Activated CD4-positive, alpha-beta T cell treated with anti-CD3 and anti-CD28 coated beads, Interleukin-2, Interleukin-4, amounts not matched to agents 100 ng/mL and 50 ng/mL, durations not matched to agents 16 hours and 8 hours (primary cell): ENCODE results near the gene TBC1D13.
A peak's percentile ranks its signal among the peaks of the same experiment; 100 is the strongest.
"Not testable (repeated sequence)": the region's sequence is repeated elsewhere in the genome, so short reads cannot be mapped to it uniquely, and the experiment has no call there.

ENCODE experiments used
- DNase-seq: peaks from one replicate; pipeline ENCODE4 v3.0.0-alpha.2; 2020; ENCODE audit warnings: low spot score

The TBC1D13 gene

DNA sequence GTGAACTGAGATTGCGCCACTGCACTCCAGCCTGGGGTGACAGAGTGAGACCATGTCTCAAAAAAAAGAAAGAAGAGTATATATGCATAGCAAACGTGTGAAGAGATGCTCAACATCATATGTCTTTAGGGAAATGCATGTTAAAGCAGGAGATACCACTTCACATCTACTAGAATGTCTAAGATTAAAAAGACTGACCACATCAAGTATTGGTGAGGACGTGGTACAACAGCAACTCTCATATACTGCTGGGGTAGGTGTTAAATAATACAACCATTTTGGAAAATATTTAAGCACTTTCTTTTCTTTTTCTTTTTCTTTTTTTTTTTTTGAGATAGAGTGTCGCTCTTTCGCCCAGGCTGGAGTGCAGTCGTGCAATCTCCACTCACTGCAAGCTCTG is 1.6 kb upstream of the TBC1D13 start:
- no peak for DNase-seq

DNA sequence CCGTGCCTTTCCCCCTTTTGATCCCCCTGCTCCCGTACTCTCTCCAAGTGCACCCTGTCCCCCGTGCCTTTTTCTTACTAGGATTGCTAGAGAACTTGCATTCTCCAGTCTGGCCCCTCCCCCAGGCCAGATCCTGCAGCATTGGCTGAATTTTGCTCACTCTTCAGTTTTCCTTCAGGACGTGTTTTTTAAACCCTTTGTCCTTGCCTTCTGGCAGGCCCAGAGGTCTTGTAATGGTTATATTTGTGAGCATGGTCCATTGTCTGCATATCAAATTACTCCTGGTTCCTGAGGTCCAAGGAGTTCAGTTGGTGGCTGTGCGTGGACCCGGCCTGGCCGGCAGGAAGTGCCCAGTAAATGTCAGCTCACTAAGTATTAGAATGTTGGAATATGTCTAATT is 606 bp downstream of the TBC1D13 start:
- DNase-seq, result no peak

DNA sequence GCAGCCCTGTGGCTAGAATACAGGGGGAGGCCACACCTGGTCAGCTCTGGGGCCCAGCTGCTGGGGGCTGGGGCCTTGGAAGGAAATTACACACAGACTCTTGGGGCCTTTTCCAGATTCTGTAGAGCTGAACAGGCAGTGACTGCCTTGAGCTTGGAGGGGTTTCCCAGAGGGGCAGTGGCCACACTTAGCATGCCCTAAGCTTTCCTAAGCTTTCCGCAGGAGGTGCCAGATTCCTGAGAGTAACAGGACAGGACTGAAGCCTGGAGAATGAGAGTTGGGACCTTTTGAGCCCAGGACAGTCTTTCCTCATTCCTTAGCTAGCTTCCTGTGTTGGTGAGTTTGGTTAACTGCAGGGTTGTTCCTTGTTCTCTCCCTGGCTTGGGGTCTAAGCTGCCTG is 1.4 kb downstream of the TBC1D13 start:
- no peak for DNase-seq

GRCh38 chr9:128790536-128790935 is 3.5 kb downstream of the TBC1D13 start:
- no peak for DNase-seq

DNA sequence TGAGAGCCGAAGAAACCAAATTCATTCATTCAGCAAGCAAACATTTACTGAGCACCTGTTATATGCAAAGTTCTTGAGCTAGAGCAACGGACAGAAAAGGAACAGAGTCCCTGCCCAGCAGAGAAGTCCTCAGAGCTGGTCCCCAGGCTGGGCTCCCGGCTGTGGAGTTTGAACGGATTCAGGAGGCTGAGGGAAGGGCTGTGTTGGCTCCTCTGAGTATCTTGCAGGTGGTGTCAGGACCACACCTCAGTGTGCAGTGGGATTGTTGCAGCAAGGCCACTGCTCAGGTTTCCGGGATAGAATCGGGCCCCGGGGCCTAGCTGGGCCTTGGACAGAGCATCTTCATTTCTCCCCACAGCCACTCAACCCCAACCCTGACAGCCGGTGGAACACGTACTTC is 5.1 kb downstream of the TBC1D13 start:
- no peak for DNase-seq

- DNase-seq, result no peak
Measured at GRCh38 chr9:128792978-128793686, 6.1 kb downstream of the TBC1D13 start.

DNA sequence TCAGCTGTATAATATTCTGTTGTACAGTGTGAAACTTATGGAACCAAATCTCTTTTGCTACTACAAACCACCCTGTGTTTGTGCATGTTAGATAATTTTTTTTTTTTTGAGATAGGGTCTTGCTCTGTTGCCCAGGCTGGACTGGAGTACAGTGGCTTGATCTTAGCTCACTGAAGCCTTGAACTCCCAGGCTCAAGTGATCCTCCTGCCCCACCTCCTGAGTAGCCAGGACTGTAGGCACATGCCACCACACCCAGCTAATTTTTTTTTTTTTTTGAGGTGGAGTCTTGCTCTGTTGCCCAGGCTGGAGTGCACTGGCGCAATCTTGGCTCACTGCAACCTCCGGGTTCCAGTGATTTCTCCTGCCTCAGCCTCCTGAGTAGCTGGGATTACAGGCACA is 7.9 kb downstream of the TBC1D13 start:
- DNase-seq, result not testable (repeated sequence)

DNA sequence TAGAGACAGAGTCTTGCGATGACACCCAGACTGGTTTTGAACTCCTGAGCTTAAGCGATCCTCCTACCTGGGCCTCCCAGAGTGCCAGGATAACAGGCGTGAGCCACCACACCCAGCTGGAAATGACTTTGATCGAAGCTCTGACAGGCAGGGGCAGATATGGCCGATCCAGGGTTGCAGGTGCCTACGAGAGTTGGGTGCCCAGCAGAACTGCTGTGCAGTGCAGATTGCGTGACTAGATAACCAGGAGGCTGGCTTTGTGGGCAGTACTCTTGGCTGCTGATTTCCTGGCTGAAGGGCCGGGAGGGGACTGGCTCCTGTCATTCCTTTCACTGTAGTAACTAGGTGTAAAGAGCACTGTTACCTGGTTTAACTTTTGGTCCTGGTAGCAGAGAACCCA is 11.8 kb downstream of the TBC1D13 start:
- DNase-seq, result no peak

DNA sequence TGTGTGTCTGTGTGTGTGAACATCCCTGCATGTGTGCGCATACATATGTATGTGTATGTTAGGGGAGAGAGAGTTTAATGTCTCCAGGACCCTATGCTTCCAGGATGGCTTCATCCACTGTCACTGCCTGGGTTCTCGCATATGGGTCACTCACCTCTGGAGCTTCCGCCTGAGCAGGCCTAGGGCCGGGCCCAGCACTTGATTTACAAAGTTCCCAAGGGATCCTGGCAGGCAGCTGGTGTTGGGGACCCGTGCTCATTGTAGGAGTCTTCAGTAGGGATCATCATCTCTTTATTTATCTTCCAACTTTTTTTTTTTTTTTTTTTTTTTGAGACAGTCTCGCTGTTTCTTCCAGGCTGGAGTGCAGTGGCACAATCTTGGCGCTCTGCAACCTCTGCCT is 13.0 kb downstream of the TBC1D13 start:
- DNase-seq, result no peak

DNA sequence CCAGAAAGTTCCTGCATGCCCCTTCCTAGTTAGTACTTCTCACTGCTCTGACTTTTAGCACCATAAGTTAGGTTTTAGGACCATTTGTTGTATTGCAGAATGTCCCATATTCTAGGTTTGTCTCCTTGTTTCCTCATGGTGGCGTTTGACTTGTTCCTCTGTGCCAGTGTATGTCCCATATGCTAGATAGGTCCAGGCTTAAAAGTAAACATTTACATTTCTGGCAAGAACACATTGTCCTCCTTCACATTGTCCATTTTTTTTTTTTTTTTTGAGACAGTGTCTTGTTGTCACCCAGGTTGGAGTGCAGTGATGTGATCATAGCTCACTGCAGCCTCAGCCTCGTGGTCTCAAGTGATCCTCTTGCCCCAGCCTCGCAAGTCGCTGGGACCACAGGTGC is 15.4 kb downstream of the TBC1D13 start:
- no peak for DNase-seq

DNA sequence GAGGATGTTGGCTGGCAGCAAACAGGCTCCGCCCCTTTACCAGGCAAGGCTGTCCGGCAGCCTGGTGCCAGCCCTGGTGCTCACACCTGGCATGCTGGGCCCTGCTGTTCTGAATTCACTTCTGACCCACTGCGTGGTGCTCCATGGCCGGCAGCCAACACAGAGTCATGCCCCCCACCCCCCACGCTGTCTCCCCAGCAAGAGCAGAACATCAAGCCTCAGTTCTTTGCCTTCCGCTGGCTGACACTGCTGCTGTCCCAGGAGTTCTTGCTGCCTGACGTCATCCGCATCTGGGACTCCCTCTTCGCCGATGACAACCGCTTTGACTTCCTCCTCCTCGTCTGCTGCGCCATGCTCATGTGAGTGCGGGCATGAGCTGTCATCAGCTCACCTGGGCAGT is 18.6 kb downstream of the TBC1D13 start:
- DNase-seq, result no peak

GRCh38 chr9:128807827-128808226 is 20.8 kb downstream of the TBC1D13 start:
- DNase-seq, result no peak

GRCh38 chr9:128808543-128808942 is 21.5 kb downstream of the TBC1D13 start:
- no peak for DNase-seq

DNA sequence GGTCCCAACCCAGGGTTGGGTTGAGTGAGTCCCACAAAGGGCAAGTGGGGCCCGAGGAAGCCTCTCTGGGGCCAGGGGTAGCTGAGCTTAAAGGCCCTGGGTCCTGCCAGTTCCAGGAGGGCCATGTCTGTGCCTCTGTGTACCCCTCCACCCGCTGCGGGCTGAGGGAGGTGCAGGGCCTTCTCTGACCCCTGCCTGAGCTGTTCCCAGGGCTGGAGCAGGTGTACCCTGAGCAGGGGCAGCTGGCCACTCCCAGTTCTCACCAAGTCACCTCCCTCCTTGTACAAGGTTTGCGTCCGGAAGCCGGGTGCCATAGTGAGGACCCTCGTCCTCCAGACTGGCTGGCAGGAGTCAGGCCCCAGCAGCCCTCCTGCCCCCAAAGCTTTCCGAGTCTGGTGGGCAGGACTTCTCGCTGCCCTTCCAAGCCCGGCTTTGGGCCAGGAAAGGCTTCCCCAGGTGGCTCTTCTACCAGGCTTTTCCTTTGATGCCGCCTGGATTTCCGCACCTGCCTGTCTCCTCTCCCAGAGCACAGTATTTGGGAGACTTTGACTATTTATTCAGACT is 22.1 kb downstream of the TBC1D13 start:
- DNase-seq, result no peak

- DNase-seq, result no peak
Measured at GRCh38 chr9:128809831-128810230, 22.8 kb downstream of the TBC1D13 start.

- DNase-seq, result no peak
Measured at GRCh38 chr9:128810873-128811272, 23.8 kb downstream of the TBC1D13 start.

GRCh38 chr9:128818099-128818838 is 31.2 kb downstream of the TBC1D13 start, which contains the start of gene ENDOG:
ENDOG (plus strand) TSS chr9:128818500; CDS start chr9:128818685, 185 bp downstream.
- peak; percentile 99 for DNase-seq

- DNase-seq, result peak; percentile 33
Measured at GRCh38 chr9:128818839-128819715, 32.0 kb downstream of the TBC1D13 start.

DNA sequence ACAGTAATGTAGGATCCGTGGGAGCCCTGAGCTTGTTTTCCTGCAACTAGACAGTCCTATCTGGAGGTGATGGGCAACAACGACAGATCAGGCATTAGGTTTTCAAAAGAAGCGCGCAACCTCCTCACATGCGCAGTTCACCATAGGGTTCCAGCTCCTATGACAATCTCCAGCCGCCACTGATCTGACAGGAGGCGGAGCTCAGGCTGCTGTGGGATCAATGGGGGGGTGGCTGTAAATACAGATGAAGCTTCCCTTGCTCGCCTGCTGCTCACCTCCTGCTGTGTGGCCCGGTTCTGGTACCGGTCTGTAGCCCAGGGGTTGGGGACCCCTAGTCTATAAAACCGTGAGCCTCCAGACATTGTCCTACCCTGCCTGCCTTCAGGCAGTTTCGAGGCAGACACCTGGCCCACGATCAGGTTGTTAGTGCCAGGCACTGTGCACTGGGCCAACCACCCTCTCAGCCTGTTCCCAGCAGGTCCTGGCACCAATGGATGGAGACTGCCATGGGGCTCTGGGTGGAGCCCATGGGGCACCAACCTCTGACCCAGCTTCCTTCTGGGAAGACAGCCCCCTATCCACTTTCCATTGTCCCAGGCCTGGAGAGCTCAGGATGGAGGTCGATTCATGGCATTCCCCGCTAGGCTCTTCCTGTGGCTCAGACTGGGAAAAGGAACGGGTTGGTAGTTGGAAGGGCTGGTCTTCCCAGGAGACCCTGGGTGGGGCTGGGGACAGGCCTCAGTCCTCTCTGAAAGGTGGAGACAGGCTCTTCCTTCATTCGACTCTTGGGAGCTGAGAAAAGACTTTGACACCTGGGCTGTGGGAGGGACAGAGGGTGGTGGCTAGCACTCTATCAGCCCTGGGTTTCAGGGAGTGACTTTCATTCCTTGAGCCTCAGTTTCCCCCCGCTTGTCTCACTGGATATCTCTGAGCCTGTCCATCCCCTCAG is 32.9 kb downstream of the TBC1D13 start:
- no peak for DNase-seq

DNA sequence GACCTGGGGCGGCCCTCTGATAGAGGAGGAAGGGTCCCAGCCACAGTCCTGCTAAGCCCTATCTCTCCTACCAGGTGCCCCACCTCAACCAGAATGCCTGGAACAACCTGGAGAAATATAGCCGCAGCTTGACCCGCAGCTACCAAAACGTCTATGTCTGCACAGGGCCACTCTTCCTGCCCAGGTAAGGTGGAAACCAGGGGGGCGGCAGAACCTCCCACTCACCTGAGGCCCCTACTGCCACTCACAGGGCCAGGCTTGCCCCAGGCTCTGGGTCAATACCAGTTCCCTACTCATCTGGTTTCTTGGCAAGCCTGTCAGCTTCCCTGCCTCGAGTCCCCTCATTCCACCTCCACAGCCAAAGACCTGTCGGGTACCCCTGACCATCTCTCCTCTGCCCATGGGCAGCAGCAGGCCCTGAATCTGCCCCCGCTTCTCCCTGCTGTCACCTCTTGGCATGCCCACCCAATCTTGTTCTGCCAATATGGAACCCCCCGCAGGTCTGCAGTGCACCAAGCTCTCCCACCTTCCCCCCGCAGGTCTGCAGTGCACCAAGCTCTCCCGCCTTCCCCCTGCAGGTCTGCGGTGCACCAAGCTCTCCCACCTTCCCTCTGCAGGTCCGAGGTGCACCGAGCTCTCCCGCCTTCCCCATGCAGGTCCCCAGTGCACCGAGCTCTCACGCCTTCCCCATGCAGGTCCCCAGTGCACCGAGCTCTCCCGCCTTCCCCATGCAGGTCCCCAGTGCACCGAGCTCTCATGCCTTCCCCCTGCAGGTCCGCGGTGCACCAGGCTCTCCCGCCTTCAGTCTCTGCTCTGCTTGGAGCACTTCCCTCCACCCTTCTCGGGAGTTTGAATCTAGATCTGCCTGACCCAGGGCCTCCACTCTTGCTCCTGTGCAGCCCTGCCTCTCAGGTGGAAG is 33.9 kb downstream of the TBC1D13 start:
- no peak for DNase-seq
